ENCODE results near the gene FLT1. TPM values are rescaled to one million over a fixed set of nuclear protein-coding genes. Genes with fewer than 3 reads are reported as not detected.

FLT1 gene
- total and polyA plus RNA-seq, 2 of the 13 experiments (the other 11 are each of a cell fraction or from before 2014, with no cell fraction given): 0.02 TPM; not detected in 1

DNA sequence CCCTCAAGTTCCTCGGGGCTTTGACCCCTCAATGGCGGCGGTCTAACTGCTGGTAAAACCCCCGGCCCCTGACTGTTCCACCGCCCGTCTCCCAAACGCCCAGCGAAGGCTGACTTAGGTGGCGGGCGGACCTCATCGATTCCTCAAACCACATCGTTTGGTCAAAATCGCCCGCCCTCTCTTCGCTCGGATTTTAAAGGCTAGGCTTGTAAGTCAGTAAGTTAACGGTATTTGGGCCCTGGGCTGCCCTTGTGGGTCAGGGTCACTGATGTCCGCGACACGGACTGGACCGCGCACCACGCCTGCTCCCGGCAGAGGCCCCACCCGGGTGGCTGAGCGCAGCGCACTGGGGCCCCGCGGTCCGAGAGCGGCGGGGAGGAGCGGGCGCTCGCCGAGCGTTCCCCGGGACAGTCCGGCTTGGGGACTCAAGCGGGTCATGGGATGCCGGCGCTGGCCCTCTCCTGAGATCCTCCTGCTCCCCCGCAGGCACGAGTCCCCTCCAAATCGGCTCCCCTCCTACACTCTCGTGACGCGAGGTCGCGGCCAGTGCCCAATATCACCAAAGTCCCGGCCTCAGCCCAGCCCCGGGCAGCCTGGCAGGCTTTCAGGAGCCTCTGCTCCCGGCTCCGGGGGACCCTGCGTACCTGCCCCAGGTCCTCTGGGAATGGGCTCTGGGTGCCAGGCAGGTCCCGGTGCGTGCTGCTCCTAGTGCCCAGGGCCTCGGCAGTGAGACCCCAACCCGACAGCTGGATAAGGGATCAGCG is 1.0 kb downstream of the FLT1 start (continued):
- TF ChIP-seq CEBPZ (IDR thresholded peaks at IDR 0.05; ENCODE audit: low read length): no peak
- no peak for TF ChIP-seq BCL6 (CRISPR knock-in tag; IDR thresholded peaks at IDR 0.05)
- TF ChIP-seq ZNF567 (CRISPR knock-in tag; IDR thresholded peaks at IDR 0.05; ENCODE audit: borderline replicate concordance): no peak
- no peak for TF ChIP-seq ZSCAN29 (CRISPR knock-in tag; conservative IDR thresholded peaks at IDR 0.05)
- no peak for TF ChIP-seq ZFP91 (CRISPR knock-in tag; IDR thresholded peaks at IDR 0.05; ENCODE audit: borderline replicate concordance)
- TF ChIP-seq, protein P1, sequence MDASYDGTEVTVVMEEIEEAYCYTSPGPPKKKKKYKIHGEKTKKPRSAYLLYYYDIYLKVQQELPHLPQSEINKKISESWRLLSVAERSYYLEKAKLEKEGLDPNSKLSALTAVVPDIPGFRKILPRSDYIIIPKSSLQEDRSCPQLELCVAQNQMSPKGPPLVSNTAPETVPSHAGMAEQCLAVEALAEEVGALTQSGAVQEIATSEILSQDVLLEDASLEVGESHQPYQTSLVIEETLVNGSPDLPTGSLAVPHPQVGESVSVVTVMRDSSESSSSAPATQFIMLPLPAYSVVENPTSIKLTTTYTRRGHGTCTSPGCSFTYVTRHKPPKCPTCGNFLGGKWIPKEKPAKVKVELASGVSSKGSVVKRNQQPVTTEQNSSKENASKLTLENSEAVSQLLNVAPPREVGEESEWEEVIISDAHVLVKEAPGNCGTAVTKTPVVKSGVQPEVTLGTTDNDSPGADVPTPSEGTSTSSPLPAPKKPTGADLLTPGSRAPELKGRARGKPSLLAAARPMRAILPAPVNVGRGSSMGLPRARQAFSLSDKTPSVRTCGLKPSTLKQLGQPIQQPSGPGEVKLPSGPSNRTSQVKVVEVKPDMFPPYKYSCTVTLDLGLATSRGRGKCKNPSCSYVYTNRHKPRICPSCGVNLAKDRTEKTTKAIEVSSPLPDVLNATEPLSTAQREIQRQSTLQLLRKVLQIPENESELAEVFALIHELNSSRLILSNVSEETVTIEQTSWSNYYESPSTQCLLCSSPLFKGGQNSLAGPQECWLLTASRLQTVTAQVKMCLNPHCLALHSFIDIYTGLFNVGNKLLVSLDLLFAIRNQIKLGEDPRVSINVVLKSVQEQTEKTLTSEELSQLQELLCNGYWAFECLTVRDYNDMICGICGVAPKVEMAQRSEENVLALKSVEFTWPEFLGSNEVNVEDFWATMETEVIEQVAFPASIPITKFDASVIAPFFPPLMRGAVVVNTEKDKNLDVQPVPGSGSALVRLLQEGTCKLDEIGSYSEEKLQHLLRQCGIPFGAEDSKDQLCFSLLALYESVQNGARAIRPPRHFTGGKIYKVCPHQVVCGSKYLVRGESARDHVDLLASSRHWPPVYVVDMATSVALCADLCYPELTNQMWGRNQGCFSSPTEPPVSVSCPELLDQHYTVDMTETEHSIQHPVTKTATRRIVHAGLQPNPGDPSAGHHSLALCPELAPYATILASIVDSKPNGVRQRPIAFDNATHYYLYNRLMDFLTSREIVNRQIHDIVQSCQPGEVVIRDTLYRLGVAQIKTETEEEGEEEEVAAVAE (CRISPR knock-in tag; IDR thresholded peaks at IDR 0.05; ENCODE audit: borderline replicate concordance): no peak
